ENCODE measurements around the gene DENND1A.

DENND1A gene

DNA sequence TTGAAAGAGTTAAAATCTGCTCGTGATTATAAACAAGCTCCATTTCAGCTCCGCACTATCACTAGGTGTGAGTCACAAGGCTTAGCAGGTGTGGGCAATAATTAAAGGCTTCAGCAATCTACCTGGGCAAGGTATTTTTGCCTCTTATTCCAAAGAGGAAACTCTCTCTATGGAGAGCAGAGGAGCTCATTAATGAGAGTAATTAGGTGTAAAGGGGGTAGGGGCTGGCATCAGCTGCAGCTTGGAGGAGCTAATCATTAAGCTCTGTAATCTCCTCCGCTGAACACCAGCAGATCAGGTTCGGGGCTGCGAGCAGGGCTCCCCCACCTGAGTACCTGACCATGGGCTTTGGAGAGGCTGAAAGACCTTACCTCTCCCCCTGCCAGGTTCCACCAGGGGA lies 444.7 kb downstream of the DENND1A start:
- ATAC-seq (no peak), DNase-seq (no peak)

DNA sequence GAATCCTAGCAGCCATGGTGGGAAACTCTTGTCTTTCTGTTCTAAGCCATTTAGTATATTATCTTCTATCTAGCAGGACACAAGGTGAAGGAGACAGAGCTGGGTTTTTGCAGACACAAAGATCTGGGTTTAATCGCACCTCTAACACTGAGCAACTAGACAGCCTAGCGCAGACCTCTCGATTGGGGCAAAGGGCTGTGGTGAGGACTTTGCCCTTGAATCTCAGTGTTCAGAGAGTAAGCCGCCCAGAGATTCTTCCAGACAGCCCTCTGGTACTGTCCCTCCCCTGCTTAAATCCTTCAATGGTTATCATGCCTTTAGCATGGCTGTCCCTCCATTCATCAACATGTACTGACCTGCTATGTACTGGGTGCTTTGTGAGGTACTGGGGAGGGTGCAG lies 445.8 kb downstream of the DENND1A start:
- DNase-seq (no peak), ATAC-seq (no peak)

DNA sequence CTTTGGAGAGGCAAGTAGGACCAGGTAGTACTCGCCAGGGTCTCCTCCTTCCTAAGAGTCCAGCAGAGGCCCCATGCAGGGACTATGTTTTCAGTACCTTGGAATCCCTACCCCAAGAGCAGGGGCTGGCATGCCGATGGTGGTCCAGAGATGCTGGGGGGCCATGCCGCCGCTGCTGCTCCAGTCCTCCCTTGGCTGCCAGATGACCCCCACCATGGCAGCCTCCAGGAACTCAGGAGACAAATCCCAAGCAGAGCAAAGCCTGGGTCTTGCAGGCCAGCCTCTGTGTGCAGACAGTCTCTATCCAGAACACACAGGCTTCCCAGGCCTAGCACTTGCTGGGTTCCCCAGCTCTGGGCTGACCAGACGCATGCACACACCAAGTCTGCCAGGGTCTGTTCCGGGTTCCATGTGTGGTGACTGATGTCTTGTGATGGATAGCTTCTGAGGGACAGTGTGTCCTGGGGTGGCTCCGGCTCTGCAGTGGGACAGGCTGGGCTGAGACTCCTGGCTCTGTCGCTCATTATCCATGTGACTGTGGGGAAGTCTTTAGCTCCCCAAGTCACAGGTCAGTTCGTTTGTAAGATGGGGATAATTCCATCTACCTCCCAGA lies 446.6 kb downstream of the DENND1A start:
- ATAC-seq: no peak
- no peak for DNase-seq

DNA sequence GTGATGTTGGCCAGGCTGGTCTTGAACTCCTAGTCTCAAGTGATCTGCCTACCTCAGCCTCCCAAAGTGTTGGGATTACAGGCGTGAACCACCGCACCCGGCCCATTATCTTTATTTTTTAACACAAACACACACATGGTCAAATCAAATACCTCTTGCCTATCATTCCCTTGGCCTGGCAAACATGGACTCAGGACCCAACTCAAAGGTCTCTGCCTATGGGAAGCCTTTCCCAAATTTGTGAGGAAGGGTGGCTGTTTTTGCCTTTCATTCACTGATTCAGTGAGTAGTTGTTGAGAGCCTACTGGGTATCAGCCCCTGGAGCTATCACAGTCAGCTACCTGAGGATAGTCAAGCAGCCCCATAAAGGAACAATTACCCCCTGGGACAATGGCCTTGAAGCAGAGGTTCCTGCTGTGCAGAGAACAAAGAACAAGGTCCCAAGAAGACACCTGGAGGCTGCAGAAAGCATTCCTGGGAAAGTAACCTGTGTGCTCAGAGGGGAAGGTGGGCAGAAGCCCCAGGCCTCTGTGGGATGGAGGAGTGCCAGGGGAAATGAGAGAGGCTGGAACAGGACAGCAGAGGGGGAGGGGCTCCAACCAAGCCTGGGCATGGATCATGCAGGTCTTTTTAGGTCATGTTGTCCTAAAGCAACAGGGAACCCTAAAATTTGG lies 447.5 kb downstream of the DENND1A start:
- no peak for ATAC-seq
- no peak for DNase-seq

DNA sequence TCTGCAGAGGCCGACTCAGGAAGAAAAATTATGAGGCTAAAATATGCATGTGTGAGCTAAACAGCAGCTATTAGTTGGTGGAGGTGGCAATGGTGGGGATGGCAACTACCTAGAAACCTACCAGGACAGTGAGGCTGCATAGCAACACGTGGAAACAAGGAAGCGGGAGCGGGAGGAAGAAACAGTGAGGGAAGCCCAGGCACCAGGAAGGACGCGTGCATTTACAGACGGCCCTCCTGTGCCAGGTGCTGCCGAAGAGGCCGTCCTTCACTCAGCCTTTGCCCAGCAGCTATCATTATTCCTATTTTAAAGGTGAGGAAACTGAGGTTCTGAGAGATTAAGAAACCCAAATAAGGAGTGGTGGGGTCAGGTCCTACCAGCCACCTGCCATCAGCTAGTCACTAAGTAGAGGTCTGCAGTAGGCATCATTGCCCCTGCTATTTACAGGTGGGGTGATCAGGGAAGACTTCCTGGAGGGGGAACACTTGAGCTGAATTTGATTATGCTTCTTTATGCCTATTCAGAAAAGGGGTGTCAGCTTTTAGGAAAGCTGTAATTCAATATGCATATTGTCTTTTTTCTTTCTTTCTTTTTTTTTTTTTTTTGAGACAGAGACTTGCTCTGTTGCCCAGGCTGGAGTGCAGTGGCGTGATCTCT lies 448.6 kb downstream of the DENND1A start:
- ATAC-seq: no peak
- no peak for DNase-seq

DNA sequence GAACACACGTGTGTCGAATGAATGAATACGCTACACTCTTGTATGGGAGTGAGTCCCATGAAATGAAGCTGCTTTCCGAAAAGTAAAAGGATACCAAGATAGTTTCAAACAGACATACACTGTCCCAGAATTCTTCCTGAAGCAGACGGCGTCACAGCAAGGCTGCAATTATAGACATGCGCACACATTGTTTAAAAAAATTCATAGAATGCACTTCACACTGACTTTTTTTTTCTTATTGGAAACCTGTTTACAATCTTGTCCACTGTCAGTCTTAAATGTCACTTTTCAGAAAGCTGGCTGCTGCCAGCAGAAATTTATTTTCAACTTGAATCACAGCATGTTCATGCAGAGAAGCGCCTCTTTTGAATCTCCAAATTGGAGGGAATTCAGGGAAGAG lies 449.1 kb downstream of the DENND1A start:
- ATAC-seq (no peak), DNase-seq (no peak)

DNA sequence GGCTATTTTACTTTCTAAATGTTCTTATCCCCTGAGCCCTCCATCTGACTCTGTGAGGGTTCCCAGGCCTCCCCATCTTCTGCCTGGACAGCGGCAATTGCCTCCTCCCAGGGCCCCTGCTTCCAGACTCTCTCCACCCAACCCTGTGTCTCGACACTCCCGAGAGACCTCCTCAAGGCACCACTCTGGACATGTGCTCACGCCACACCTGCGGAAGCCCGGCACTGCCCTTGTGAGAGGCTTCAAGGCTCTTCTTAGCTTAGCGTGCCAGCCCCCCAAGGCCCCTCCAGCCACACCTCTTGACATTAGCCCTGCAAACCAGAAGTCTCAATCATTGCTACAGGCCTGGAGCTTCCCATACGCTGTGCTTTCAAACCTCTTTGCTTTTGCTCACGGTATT lies 449.8 kb downstream of the DENND1A start:
- no peak for ATAC-seq

DNA sequence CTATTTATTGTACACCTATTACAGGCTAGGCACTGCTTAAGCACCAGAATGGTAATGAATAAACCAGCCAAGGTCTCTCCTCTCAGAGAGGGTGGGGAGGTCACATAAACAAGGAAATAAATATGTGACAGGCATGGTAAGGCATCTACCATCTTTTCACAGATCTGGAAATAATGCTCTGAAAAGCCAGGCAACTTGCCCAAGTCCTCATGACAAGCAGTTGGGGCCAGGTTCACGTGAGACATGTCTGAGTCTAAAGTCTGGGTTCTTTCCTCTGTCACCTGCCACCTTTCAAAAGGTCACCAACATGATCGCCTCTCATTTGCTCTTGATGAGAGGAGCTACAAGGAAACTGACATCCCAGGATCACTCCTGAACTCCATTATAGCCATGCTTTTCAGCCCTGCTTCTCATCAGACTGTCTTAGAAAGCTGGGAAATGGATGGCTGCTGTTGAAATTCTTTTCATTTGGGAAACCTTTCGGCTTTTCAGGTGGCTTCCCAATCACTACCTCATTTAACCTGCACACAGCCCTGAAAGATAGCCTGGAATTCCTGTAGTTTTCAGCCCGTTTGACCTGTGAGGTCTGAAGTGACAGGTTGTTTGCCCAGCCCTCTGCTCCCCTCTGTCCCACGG lies 450.8 kb downstream of the DENND1A start:
- ATAC-seq: no peak
- no peak for DNase-seq

More for the DNA sequence above, 449.8 kb downstream of the DENND1A start:
- DNase-seq: no peak

DNA sequence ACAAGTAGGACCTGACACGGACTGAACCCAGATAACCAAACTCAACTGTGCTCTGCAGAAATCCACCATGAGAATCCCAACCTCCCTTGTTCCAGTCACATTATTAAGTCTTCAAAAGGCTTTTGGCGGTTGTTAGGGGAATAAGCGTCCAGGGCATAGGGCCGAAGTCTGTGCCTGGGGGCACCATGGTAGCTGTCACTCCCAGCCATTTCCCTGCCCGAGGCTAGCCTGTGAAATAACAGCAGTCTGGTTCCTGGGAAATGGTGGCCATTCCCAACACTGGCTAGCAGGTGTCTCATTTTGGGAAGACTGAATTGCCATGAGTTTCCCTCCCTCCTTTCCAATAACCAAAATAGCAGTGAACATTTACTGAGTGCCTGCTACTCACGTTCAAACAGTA lies 451.8 kb downstream of the DENND1A start:
- no peak for DNase-seq
- ATAC-seq: no peak

DNA sequence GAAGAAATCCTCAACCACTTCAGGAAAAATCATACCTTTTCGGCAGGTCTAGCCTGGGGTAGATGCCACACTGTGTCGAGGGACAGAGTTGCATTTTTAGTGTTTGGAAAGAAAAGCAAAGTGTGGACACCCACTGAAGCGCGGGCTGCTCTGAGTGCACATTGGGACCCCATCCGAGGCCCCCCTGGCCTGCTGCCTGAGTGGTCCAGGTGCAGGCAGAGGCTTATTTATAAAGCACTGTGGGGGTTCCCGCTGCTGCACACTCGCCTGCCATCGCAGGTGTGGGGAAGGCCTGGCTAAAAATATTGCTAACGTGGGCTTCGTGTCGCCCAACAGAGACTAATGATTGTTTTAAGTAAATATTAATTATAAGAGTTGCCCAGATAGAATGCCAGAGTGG lies 454.5 kb downstream of the DENND1A start:
- no peak for ATAC-seq
- DNase-seq: no peak

DNA sequence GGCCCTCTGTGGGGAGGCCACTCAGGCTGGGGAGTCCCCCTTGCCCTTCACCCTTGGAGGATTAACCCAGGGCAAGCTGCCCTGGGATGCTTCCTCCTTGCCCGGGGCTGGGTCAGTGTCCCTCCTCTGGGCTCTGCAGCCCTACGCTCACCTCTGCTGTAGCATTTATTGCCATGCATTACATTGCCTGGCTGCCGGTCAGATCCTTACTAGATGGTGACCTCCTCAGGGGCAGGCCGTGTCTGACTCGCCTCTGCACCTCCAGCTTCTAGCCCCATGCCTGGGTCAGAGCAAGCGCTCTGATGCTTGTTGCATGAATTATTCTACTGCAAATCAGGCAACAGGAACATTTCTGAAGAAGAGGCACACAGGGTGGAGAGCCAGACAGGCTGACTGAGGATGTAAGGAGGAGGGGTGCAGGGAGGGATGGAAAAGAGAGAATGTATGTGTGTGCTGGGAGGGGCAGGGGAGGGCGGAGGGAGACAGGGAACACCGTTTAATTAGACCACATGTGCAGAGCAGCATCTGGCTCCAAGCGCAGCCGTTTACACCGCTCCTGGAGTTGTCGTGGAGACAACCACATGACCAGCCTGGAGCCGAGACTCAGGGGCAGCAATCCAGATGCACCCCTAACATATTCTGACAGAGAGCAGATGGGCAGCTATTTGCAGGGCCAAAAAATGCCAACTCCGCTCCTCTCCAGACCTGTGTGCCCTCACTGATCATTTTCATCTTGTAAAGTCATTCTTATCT lies 456.9 kb downstream of the DENND1A start:
- DNase-seq: no peak
- ATAC-seq: no peak

DNA sequence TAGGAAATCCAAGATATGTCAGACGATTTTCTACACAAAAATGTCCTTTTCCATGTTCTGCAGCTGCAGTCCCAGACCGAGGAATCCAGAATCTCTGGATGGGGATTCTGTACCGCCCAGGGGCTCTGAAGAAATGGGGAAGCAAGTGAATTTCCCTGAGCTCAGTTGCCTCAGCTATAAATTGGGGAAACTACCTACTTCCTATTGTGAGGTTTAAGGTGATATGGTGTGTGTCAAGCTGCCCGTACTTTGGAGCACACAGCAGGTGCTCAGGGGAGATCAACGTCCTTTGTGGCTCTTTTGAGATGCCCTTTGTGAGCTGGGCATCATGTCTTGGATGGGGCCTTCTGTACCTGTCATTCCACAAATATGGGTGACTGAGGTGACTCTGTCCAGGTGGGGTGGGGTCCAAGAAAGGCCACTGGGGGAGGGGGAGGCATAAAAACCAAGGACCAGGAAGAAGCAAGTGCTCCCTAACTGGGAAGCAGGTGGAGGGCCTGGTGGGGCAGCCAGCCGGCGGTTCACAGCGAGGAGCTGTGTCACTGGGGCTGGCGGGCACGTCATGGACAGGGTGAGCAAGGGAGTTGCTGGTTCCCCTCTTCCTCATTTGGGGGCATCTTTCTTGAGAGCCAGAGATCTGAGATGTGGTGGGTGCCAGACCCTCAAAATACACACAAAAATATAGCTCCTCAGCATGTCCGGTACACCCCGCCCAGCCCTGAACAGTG lies 457.9 kb downstream of the DENND1A start:
- no peak for ATAC-seq

DNA sequence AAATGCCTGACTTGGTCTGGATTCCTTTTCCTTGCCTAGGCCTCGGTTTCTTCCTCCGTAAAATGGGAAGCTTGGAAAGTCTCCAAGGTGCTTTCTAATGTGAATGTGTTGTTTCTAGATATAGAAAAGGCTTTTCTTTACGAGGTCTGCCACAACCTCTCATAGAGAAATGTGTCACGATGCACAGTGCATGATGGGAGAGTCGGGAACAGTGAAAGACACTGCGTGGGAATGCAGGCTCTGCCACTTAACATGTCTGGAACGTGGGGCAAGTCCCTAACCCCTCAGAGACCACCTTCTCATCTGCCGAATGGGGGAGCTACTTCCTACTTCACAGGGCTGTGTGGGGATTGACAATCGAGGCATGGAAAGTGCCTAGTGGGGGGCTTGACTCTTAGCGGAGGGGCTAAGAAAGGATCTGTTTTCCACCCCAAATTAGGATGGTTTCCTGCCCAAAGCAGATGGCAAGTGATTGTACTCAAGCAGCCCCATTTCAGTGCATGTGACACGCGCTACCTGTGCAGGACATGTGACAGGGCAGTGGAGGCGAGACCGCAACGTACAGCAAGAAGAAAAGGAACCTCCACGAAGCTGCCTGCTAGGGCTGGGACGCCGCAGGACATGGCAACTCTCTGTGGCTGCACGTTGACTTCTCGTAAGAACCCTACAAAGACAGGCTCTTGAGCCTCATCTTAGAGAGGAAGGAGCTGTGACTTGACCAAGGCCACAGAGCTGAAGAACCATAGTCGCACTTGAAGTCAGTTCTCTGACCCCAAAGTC lies 458.7 kb downstream of the DENND1A start:
- DNase-seq (no peak), ATAC-seq (no peak)

More for the DNA sequence above, 457.9 kb downstream of the DENND1A start:
- DNase-seq: no peak

DNA sequence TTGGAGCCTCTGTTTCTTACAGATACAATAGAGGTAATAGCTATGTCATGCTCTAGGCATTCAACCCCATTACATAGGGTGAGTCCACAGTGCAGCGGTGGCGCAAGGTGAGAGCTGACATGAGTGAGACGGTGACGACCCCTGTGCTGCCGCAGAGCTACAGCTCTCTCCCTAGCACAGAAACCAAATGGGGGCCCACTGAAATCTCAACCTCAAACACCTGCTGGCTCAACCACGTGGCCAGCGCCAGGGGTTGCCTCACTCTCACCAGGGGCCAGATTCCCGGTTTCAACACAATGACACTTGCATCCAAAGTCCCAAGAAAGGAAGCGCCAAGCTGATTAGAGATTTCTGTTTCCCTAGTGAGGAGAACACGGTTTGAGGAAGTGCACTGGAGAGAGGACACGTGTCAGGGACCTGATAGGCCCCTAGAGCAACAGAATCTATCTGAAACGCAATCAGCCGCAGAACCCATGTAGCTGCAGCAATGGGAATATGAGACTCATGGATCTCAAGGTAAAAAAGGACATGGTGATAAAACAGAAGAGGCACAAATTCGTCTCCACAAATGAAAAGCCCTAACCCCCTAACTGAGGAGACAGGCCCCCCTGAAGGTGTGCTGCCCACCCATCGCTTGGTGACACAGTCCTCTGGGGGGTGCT lies 459.7 kb downstream of the DENND1A start:
- DNase-seq: no peak

DNA sequence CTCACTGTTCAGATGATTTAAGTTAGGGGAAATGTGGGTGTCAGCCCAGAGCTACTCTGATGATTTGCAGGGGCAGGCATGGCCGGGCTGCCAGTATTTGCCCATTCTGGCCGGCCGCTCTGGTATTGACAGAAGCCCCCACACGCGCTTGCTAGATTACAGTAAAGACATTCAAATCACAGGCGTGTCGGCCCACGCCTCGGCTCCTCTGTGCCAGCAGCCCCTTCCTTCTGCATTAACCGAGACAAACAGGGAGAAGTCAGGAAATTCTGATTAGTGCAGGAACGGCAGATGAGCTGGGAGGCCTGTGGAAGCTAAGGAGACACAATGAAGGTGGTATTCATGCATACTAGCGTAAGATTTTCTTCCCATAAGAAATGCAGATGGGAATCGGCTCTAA lies 460.6 kb downstream of the DENND1A start:
- DNase-seq: no peak
- no peak for ATAC-seq

More for the DNA sequence above, 459.7 kb downstream of the DENND1A start:
- no peak for ATAC-seq

DNA sequence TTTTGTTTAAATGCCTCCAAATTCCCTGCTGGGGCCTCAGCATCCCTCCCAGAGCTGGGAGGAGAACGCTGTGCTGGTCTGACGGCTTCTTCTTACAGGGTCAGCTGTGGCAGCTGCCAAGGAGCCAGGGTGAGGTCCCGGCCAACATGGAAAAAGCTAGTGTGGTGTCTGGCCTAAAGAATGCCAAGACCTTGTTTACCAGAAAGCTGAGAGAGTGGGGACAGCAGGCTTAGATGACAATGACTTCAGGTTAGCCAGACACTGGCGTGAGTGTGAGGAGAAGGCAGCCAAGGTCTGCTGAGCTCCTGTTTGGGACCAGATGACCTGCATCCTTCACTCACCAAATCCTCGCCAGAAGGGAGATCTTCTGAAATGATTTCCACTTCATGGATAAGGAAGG lies 461.4 kb downstream of the DENND1A start:
- DNase-seq (no peak), ATAC-seq (no peak)

DNA sequence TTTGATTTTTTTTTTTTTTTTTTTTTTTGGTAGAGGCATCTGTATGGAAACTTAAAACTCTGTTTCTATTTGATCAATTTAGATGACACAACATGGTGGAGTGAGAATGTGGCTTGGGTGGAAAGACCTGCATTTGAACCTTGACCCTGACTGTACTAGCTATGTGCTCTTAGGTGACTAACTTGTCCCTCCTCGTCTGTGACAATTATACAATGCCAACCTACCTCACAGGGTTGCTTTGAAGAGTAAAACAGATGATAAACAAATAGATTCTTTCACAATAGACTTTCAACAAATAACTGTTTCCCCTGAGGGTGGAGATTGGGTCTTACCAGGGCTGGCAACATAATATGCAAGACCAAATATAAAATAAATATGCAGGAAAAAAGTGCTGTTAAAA lies 464.6 kb downstream of the DENND1A start:
- ATAC-seq: no peak
- no peak for DNase-seq

DNA sequence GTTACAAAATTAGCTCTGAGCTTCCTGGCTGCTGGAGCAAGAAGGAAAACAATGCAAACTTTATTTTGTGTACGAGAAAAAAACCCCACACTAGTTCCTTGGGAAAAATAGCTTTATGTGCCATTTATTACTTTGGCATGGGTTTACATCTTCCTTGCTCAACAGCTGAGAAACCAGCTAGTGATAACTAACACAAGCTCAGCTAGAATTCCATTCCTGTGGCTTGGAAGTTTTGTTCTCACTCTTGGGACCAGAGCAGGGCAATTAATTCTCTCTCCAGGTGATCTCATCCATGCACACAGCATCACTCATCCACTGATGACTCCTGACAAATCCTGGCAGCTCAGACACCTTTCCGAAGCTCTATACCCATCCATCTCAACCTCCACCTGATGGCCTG lies 469.8 kb downstream of the DENND1A start:
- DNase-seq (no peak), ATAC-seq (no peak)

DNA sequence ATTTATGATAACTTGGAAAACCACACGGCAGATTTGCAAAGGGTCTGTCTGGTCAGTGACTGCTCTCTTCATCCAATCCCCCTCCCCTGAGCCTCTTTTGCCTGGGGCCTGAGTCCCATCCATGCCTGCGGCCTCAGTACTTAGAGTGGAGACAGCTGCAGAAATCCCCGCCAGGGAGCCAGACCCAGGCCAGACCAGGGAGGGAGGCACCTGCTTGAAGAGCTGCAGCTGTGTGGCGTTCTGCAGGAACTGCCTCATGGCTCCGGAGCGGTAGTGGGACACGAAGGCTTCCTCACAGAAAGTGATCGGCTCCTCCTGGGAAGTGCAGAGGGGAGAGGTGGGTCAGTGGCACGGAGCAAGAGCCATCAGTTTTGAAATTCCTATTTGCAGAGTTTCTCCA lies 472.3 kb downstream of the DENND1A start:
- no peak for DNase-seq

DNA sequence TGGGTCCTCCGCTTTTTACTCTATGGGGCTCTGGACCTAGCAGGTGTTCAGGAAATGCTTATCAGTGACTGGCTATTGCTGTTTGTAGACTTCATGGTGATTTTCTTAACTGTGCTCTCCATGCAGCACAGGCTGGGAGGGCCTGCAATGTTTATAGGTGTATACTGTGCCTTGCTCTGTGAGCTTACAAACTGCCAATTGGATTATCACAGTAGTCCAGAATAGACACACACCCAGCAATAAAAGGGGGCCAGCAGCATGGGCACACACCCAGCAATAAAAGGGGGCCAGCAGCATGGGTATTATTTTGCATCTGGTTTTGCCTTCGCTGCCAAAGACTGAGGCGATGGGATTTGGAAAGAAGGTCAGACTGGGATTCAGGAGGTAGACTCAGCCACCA lies 473.9 kb downstream of the DENND1A start:
- DNase-seq (no peak), ATAC-seq (no peak)

More for the DNA sequence above, 472.3 kb downstream of the DENND1A start:
- ATAC-seq: no peak
